DMS114 treated with DMSO at 0.1 percent for 48 hours (cell line): Measurements from ENCODE around the gene PRMT3.
"Not testable (repeated sequence)": the region's sequence is repeated elsewhere in the genome, so short reads cannot be mapped to it uniquely, and the experiment has no call there.

ENCODE experiments used
- DNase-seq: peaks from one replicate; lab custom pipeline; 2025; ENCODE audit not compliant: unreplicated experiment; lab: John Stamatoyannopoulos, UW

PRMT3 gene

DNA sequence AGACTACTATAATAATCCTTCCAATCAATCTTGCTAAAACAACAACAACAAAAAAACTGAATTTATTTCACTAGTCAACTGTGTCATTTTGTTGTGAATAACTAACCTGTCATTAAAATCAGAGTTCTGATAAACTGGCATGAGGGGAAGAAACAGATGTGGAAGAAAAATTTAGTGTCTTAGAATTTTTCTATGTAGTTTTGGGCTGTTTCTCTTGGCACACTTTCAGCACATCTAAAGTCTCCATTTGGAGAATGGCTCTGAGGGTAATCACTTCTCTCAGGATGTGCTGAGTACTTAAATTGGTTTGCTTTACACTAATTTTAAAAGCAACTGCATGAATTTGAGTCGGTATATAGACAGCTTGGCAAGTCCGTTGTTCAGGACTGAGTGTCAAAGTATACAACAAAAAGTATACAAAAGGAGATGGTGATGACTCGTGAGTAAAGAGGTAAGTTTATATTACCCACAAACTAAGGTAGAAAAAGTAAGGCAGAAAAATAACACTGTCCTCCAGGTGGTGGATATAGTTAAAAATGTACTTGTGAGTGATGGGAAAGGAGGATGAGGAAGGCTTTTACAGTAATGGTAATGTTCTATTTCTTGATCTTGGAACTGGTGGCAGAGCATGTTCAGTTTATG, 13.8 kb upstream of the PRMT3 start:
- no peak for DNase-seq

DNA sequence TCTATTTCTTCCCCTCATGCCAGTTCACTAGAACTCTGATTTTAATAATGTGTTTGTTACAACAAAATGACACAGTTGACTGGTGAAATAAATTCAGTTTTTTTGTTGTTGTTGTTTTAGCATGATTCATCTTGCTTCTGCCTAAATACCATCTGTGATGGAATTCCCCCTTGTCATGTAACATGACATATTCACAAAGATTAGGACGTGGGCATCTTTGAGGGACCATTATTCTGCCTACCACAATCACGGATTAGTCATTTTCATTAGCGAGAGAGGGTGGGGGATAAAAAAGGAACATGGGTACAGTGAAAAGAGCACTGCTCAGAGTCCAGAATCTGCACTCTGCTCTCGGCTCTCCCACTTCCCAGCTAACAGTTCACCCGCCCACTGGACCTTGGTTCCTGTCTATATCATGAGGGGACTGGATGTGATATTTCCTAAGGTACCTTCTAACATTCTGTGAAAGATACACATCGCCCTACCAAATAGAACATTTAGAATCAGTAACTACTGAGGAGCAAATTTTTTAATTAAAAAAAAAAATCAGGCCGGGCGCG, 12.7 kb upstream of the PRMT3 start:
- DNase-seq = no peak

DNA sequence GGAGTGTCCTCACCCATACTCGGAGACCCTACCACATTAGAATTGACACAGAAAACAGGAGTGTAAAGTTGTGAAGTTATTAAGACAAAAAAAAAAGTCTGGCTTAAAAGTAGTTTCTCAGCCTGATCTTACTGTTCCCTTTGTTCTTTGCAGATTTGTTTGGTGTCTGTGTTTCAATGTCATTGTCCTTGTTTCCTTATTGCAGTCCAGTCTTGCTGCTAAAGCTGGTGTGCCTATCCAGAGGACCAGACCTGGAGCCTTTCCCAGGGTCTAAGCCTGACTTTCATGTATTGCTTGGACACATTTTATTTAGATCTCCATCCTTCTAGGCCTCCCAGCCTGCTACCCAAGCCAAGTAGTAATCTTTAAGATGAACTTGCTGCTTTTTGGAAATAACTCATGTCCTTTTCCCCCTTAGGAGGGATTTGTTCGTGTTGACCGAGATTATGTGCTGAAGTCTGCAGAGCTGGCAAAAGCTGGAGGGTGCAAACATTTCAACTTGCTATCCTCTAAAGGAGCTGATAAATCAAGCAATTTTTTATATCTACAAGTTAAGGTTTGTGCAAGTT, 11.3 kb upstream of the PRMT3 start:
- no peak for DNase-seq

DNA sequence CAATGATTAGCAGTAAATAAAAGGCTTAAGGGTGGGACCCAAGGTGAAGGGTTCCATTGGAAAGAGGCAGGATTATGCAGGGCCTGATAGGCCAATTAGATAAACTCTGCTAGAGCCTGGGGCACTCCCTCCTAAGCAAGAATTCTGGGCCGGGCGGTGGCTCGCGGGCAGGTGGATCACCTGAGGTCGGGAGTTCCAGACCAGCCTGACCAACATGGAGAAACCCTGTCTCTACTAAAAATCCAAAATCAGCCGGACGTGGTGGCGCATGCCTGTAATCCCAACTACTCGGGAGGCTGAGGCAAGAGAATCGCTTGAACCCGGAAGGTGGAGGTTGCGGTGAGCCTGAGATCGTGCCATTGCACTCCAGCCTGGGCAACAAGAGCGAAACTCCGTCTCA, 1.5 kb upstream of the PRMT3 start:
- not testable (repeated sequence) for DNase-seq

DNA sequence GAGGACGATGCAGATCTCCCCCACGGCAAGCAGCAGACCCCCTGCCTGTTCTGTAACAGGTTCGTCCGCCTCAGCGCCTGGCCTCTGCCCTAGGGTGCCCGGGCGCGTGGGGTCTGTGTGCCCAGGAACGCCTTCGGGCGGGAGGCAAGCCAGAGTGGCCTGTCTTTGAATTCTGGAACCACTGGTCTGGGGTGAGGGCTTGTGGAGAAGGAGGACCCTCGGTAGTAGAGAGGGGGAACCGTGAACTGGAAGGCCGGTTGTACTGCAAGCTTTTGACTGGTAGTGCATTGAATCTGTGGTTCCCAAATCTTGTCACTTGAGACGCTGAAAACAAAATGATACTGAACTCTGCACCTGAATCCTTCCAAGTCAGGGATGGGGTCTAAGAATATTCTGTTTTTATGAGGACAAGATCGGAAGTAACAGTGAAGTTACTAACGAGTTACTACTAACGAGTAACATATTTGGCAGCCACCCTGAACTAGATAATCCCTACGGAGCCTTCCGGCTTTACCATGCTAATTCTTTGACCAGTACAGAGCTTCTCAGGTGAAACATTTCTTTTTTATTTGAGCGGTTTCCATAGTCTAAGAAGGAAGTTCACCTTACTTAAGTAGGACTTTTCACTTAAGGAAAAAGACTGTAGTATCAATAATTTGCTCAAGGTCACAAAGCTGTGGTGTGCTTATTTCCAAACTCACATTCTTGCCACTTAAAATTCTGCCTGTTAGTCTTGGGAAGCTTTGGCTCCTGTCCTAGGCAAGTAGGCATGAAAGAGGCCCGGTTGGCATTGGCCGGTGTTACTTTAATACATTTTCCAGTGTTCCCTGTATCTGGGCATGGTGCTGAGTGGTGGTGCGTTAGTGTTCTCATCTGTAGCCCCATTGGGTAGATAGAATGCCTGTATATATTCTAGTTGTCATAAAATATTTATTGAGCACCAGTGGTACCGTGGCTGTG, 860 bp downstream of the PRMT3 start:
- no peak for DNase-seq

DNA sequence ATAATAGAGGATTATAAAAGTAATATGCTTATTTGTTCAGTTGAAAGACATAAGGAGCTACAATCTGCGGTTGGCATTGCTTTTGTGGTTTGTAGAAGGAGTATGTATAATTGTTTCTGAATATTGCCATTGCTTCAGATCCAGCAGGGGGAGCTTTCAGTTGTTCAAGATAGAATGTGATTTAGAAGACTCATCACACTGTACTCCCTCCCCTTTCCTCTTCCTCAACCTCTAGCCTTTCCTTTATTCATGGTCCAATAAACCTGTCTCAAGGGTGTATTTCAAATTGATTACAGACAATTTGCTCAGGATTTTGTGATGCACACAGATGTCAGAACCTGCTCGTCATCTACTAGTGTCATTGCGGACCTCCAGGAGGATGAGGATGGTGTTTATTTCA, 9.8 kb downstream of the PRMT3 start:
- DNase-seq = peak; percentile 28

DNA sequence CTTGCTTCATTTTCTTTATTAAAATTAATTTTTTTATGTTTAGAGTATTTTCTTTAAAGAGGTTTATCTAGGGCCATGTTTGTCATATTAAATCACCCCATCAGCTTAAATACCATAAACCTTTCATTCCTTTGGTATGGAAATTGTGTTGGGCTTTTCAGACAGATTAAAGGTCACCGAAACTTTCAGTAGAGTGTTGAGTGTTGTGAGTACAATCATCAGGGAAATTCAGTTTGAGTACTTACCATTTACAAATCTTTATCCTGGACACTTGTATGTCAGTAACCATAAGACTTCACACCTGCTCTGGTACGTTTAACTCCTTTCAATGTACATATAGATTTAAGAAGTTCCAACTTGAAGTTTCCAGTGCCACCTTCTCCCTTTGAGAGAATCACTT, 12.0 kb downstream of the PRMT3 start:
- no peak for DNase-seq

DNA sequence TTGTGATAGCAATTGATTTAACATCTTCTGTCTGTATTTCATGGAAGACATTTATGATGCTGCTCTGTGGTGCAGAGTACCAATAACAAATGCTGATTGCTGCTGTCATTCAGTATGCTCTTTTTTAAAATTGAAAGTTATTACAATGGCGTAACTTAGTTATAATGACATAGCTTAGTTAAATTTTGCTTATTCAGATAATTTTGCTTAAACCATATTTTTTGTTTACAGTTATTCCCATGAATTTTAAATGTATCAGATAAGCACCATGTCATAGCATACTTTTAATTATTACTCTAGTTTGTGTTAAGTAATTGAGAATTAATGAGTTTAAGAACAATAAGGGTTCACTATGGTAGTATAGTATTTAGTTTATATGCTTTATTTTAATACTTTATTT, 15.5 kb downstream of the PRMT3 start:
- DNase-seq = no peak

DNA sequence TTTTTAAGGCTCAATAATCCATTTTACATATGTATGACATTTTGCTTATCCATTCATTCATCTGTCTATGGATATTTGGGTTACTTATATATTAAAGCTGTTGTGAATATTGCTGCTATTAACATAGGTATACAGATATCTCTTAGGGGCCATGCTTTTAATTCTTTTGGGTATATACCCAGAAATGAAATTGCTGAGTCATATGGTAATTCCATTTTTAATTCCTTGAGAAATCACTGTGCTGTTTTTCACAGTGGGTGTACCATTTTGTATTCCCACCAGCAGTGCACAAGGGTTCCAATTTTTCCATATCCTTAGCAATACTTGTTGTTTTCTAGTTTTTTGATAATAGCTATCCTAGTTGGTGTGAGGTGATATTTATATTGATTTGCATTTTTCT, 19.0 kb downstream of the PRMT3 start:
- no peak for DNase-seq

DNA sequence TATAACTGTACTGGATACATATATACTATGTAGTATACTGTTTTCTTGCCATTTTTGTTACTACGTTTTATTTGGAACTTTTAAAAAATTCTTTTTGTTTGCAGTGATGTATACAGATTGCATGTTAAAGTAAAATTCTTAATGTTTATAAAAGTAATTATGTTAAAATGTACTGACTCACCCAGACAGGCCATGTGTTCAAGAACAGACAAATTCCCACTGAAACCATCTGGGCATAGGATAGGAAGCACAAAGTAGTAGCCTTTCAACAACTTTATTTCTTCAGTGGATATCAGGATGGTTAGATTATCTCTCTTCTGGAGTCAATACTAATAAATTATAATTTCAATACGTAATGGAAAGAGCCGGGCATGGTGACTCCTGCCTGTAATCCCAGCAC, 19.8 kb downstream of the PRMT3 start:
- DNase-seq = no peak

DNA sequence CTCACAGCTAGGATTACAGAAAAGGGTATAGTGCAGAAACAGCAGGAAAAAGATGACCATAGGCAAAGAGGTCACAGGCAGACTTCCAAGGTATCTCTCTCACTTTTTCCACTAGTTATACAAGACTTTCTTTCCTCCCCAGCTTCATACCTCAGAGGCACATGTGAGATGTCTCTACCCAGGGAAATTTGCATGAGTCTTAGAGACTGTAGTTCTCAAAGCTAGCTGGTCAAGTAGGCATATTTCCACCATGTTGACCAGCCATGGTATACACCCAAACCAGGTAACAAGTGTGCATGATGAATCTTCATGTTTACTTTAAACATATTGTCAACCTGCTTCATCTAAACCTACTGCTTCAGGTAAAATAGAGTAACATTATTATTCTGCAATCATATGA, 27.9 kb downstream of the PRMT3 start:
- no peak for DNase-seq

DNA sequence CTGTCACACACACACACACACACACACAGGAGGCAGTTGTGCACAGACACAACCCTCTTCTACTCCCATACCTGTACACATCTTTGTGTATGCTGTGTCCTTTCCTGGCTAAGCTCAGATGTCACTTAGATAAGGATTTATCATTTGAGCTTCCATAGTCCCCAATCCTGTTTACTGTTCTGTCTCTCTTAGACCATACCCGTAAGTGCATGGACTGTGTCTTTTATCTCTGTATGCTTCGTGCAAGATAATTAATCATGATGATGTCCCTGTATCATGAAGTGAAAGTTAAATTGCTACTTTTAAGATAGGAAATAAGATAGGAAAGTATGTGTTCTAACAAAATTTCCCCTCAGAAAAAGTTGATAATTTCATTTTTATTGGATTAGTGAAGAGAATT, 30.3 kb downstream of the PRMT3 start:
- DNase-seq = no peak

DNA sequence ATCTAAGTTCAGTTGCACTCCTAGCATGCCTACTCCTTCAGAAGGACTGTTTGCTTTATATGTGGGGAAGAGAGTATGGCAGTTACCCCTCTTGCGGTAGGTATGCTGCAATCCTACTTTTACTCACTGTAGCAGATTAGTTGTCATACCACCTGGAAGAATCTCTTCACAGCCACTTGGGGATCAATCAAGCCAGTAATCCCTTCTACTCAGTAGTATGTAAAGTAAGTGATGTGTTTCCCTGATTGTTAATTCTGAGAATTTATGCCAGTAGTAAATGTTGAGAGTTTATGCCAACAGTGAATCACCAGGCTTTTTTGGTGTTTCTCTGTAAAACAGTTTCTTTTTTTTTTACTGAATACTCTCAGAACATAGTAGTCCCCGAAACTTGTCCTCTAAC, 34.4 kb downstream of the PRMT3 start:
- no peak for DNase-seq

DNA sequence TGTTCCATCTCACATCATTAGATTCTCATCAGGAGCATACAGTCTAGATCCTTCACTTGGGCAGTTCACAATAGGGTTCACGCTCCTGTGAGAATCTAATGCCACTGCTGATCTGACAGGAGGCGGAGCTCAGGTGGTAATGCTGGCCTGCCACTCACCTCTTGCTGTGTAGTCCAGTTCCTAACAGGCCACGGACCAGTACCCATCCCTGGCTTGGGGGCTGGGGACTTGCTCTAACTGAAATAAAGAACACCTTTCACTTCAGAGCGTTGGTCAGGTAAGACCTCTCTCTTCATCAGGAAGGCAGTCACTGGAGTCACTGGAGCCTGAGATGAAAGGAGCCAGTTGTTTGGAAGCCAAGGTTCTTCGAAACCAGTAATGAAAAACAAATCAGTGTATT, 41.7 kb downstream of the PRMT3 start:
- no peak for DNase-seq

DNA sequence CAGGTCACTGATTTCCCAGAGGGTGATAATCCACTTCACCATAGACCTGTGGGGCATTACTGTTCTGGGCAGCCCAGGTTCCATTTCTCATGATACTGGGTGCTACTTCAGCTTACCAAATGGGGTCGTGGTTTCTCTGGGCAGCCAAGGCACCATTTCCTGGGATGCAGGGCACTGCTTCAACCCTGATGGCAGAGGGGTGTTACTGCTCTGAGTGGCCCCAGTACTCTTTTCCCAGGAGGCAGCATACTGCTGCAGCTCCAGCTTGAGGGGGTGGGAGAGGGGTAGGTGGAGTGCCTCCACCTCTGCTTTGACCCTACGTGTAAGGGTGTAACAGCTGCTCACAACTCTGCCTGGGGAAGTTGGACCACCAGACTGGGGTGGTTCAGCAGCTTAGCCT, 51.1 kb downstream of the PRMT3 start:
- no peak for DNase-seq

DNA sequence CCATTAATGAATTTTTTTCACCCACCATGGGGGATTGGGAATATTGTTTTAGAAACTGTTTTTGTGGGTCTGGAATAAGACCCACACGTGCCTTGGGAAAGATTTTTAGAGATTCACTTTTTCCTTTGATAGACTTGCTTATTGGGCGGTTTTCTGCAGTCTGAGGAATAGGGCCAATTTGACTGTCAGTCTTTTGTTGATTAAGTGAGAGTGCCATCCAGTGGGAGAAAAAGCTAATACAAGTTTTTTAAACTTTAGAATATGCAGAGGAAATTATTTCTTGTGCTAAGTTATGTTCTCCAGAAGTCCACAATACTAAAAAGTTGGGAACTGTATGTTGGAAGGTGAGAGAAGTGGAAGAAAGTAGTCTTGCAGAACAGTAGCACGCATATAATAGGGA, 56.1 kb downstream of the PRMT3 start:
- no peak for DNase-seq

DNA sequence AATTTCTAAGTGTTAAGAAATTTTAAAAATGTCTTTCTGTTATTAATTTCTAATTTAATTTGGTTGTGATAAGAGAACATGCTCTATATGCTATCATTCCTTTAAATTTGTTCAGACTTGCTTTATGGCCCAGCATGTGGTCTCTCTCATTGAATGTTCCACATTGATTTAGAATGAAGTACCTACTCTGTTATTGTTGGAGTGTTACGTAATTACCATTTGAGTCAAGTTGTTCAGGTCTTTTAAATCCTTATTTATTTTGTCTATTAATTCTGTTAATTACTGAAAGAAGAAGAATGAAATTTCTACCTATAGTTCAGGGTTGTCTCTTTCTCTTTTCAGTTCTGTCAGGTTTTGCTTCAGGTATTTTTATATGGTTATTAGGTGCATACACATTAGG, 57.0 kb downstream of the PRMT3 start:
- DNase-seq = no peak

DNA sequence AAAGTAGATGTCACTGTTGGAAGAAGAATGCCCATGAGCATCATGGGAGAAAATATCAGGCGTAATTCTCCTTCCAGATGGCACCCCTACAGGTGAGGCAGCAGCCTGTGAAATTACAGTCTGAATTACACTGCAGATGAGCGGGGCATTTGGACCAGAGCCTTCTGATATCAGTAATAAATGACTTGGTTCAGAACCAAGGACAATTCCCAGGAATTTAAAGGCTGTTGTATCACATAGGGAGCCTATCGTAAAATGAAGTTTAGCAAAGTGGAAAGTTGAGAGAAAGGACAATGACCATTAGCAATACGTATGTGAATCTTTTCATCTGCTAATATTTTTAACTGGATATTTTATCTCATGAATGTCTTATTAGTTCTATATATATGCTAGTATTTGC, 61.3 kb downstream of the PRMT3 start:
- DNase-seq = no peak

DNA sequence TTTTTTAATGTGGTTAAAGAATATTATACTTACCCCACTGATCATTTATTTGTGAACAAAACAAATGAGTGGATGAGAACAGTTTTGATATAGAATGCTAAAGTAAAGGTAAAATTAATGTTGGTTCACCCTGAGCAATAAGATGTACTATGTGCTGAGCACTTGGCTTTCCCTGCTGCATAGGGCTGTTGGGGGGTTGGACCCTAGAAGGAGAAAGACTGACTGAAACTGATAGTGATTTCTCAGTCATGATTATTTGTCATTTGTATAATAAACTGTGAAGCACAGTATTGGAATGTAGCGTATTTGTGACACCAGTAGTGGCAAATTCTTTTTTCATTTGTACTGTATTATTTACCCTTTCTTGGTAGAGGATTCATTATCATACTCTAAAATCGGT, 63.3 kb downstream of the PRMT3 start:
- DNase-seq = no peak

DNA sequence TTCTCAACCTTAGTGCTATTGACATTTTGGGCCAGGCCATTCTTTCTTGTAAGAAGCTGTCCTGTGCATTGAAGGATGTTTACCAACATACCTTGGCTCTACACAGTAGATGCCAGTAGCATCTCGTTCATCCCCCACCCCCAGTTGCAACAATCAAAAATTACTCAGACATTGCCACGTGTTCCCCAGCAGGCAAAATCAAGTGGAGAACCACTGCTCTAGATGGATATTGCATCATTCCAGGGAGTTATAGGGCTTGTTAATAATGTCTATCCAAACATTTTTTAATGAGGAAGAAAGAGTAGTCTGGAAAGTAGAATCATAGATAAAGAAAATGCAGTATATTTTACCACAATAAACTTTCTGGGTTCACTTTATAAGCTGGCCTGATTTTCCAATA, 64.1 kb downstream of the PRMT3 start:
- DNase-seq = no peak

DNA sequence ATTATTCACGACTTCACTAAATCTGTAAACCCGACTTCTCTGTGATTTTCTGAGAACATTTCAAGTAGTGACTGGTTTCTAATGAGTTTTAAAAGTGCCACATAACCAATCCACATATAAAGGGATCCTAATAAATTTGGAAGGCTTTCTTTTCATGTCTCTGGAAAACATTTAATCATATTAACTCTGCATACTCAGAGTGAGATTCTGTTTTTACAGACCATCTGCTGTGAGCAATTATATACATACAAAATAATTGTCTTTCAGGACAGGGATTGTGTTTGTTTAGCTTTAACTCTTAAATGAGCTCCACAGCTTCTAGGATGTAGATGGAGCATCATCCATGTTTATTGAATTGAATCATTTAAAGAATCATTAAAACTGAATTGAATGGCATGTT, 65.1 kb downstream of the PRMT3 start:
- DNase-seq = no peak
